Fibroblast of lung (primary cell): ENCODE results near the gene ACOXL. TPM values are rescaled to one million over a fixed set of nuclear protein-coding genes. Genes with fewer than 3 reads are reported as not detected.

Source experiments
- DNase-seq, 2 donors: peaks; one replicate each; pipeline versions ENCODE4 v3.0.0 to v3.0.0-alpha.2; 2010; ENCODE audit warnings: low read depth in 2 of 2
- H2AFZ ChIP-seq: 2 replicates; pipeline ENCODE4 v1.5.1; 2012; ENCODE audit warnings: low read length, control low read depth, inconsistent platforms
- H3K27ac ChIP-seq: 2 replicates; pipeline ENCODE4 v1.5.1; 2011; ENCODE audit warnings: low read length, control low read depth; ENCODE audit not compliant: insufficient read depth
- H3K27me3 ChIP-seq: 2 replicates; pipeline ENCODE4 v1.5.1; 2011; ENCODE audit warnings: mild to moderate bottlenecking, low read length; ENCODE audit not compliant: control insufficient read depth, insufficient read depth
- H3K36me3 ChIP-seq: 2 replicates; pipeline ENCODE4 v1.5.1; 2011; ENCODE audit warnings: low read length; ENCODE audit not compliant: control insufficient read depth, insufficient read depth
- H3K4me1 ChIP-seq: 2 replicates; pipeline ENCODE4 v1.5.1; 2011; ENCODE audit warnings: low read length; ENCODE audit not compliant: control insufficient read depth, insufficient read depth; ENCODE audit errors: extremely low read depth
- H3K4me2 ChIP-seq: 2 replicates; pipeline ENCODE4 v1.5.1; 2011; ENCODE audit warnings: low read length, control low read depth; ENCODE audit not compliant: insufficient read depth; ENCODE audit errors: extremely low read depth
- H3K4me3 ChIP-seq, 4 experiments: fragments of 200-600 bp in 1 of 4; sonication (generic) in 1 of 4; replicated peaks in 1 of 4; 2 replicates each; pipeline ENCODE4 v1.5.1; 2011 to 2016; ENCODE audit warnings: low read length in 4 of 4, low read depth in 3 of 4, mild to moderate bottlenecking in 3 of 4, control low read depth in 2 of 4, inconsistent platforms in 1 of 4, mixed read lengths in 1 of 4; ENCODE audit not compliant: insufficient read depth in 1 of 4; ENCODE audit errors: control extremely low read depth in 1 of 4
- H3K79me2 ChIP-seq: 2 replicates; pipeline ENCODE4 v1.5.1; 2012; ENCODE audit warnings: mild to moderate bottlenecking, low read length, inconsistent platforms; ENCODE audit not compliant: control insufficient read depth, insufficient read depth
- H3K9ac ChIP-seq: 2 replicates; pipeline ENCODE4 v1.5.1; 2011; ENCODE audit warnings: mild to moderate bottlenecking, low read length, control low read depth; ENCODE audit not compliant: insufficient read depth
- H3K9me3 ChIP-seq: 2 replicates; pipeline ENCODE4 v1.5.1; 2012; ENCODE audit warnings: low read depth, low read length; ENCODE audit not compliant: control insufficient read depth, insufficient read depth
- H4K20me1 ChIP-seq: 2 replicates; pipeline ENCODE4 v1.5.1; 2011; ENCODE audit warnings: low read length; ENCODE audit not compliant: control insufficient read depth, insufficient read depth; ENCODE audit errors: extremely low read depth
- EZH2 ChIP-seq: IDR thresholded peaks from 2 replicates; pipeline ENCODE4 v1.5.1; 2012; ENCODE audit warnings: low read length, control low read depth, mild to moderate bottlenecking; ENCODE audit errors: missing control alignments
- polyA plus RNA-seq, 2 donors: library from polyadenylated mRNA; depleted of rRNA in 1 of 2; stranded (reverse) in 1 of 2; unstranded in 1 of 2; fragments of >200 nt; gene quantifications; 2 replicates each; pipeline ENCODE4 v1.2.1, GENCODE V29; 2011 to 2012; ENCODE audit warnings: missing spikeins in 1 of 2
- total RNA-seq: library from RNA; depleted of rRNA; stranded (reverse); fragments of >200 nt; gene quantifications from 2 replicates; pipeline ENCODE4 v1.2.1, GENCODE V29; 2014
- TF ChIP-seq, protein P1 (sequence below), 2 donors: IDR thresholded peaks in 1 of 2; conservative IDR thresholded peaks in 1 of 2; 1 replicate in 1 of 2; 2 replicates in 1 of 2; pipeline ENCODE4 v1.5.1; 2011 to 2012; ENCODE audit warnings: low read length in 2 of 2, control low read depth in 1 of 2, inconsistent platforms in 1 of 2, low read depth in 1 of 2, mild to moderate bottlenecking in 1 of 2

ACOXL gene
- total and polyA plus RNA-seq, 2 donors (not counting 1 experiment from before 2014, with no cell fraction given), result not detected

DNA sequence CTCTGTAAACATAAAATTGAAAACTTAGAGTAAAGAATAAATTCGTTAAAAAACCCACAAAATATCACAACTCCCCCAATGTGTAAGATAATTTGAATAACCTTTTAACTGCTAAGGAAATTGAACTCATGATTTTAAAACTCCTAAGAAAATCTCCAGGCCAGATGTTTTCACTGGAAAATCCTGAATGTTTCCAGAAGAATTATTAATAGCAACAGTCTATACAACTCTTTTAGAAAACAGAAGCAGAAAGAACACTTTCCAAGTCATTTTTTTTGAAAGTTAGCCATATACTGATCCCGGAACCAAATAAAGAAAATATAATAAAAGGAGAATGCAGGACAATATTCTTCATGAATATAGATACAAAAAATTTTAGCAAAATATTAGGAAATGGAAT lies 165.6 kb downstream of the ACOXL start:
- no peaks in the 10 kb centered on the region for H3K27me3 ChIP-seq
- H3K9ac ChIP-seq, result no peak overlapping the region
- H3K36me3 ChIP-seq, result no peaks in the 10 kb centered on the region
- TF ChIP-seq, protein P1, sequence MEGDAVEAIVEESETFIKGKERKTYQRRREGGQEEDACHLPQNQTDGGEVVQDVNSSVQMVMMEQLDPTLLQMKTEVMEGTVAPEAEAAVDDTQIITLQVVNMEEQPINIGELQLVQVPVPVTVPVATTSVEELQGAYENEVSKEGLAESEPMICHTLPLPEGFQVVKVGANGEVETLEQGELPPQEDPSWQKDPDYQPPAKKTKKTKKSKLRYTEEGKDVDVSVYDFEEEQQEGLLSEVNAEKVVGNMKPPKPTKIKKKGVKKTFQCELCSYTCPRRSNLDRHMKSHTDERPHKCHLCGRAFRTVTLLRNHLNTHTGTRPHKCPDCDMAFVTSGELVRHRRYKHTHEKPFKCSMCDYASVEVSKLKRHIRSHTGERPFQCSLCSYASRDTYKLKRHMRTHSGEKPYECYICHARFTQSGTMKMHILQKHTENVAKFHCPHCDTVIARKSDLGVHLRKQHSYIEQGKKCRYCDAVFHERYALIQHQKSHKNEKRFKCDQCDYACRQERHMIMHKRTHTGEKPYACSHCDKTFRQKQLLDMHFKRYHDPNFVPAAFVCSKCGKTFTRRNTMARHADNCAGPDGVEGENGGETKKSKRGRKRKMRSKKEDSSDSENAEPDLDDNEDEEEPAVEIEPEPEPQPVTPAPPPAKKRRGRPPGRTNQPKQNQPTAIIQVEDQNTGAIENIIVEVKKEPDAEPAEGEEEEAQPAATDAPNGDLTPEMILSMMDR (conservative IDR thresholded peaks at IDR 0.05 in 1 of 2, IDR thresholded peaks at IDR 0.05 in 1 of 2; ENCODE audit: low read depth in 1 of 2, low read length in 2 of 2), result no peak
- no peak for TF ChIP-seq EZH2
- no peaks in the 10 kb centered on the region for H3K4me1 ChIP-seq
- no peak overlapping the region for H2AFZ ChIP-seq
- no peaks in the 10 kb centered on the region for H3K79me2 ChIP-seq
- H3K9me3 ChIP-seq, result no peaks in the 10 kb centered on the region
- no peak overlapping the region for H3K4me2 ChIP-seq
- no peak overlapping the region for H3K27ac ChIP-seq
- no peaks in the 10 kb centered on the region for H4K20me1 ChIP-seq
- no peak overlapping the region for H3K4me3 ChIP-seq
- no peak for DNase-seq

DNA sequence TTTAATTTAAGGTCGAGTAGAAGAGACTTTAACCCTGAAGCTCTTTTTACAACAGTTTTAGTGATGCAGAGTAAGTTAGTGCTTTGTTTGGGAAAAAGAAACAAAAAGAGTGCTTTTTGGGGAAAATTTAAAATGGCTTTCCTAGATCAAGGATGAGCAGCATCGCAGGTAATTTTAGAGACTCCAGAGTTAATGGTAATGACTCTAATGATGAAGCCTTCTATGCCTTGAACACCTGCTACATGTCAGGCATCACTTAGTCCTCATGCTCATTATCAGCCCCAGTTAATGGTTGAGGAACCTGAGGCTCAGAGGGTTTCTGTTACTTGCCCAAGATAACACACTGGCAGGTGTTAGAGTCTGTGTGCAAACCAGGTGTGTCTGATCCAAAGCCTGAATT lies 167.8 kb downstream of the ACOXL start:
- H3K4me1 ChIP-seq, result no peaks in the 10 kb centered on the region
- no peak overlapping the region for H3K4me2 ChIP-seq
- no peak for DNase-seq
- no peak overlapping the region for H3K4me3 ChIP-seq
- H3K27ac ChIP-seq, result no peak overlapping the region
- no peak overlapping the region for H3K9ac ChIP-seq
- TF ChIP-seq EZH2, result no peak
- TF ChIP-seq, protein P1 (conservative IDR thresholded peaks at IDR 0.05 in 1 of 2, IDR thresholded peaks at IDR 0.05 in 1 of 2; ENCODE audit: low read depth in 1 of 2, low read length in 2 of 2), result no peak
- H3K36me3 ChIP-seq, result no peaks in the 10 kb centered on the region
- H3K27me3 ChIP-seq, result no peaks in the 10 kb centered on the region
- no peaks in the 10 kb centered on the region for H3K9me3 ChIP-seq
- no peaks in the 10 kb centered on the region for H4K20me1 ChIP-seq
- no peak overlapping the region for H2AFZ ChIP-seq
- H3K79me2 ChIP-seq, result no peaks in the 10 kb centered on the region

DNA sequence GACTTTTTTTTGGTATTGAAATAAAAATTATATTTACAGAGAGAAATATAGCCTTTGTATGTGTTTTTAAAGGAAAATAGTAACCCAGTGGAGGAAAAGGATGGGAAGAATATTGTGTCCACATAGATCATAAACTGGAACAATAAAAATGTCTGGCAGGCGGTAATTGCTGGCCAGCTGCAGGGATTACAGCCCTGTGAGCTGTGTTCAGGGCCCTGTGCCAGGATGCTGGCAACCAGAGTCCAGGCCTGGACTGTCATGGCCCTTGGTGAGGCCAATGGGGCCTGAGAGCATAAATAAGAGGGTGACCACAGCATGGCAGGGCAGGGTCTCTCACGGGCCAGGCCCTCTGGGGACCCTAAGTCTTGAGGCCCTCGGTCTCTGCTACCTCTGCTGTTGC lies 171.2 kb downstream of the ACOXL start:
- Histone ChIP-seq H3K4me1 (no peaks in the 10 kb centered on the region), H3K27me3 (no peaks in the 10 kb centered on the region), H3K9ac (no peak overlapping the region), H2AFZ (no peak overlapping the region), H3K36me3 (no peaks in the 10 kb centered on the region), H3K4me2 (no peak overlapping the region), H3K79me2 (no peaks in the 10 kb centered on the region), H3K9me3 (no peaks in the 10 kb centered on the region), H4K20me1 (no peaks in the 10 kb centered on the region), H3K4me3 (no peak overlapping the region), H3K27ac (no peak overlapping the region)
- DNase-seq, result no peak
- TF ChIP-seq, protein P1 (conservative IDR thresholded peaks at IDR 0.05 in 1 of 2, IDR thresholded peaks at IDR 0.05 in 1 of 2; ENCODE audit: low read depth in 1 of 2, low read length in 2 of 2), result no peak
- TF ChIP-seq EZH2, result no peak
